Aorta (tissue), 5 donors: ENCODE measurements around the gene CALCR. TPM values are rescaled to one million over a fixed set of nuclear protein-coding genes. Genes with fewer than 3 reads are reported as not detected.

Source experiments
- ATAC-seq: fragments of 200-7000 bp; cut with Tn5 transposase; one replicate; pipeline ENCODE4 v1.9.1; 2022; ENCODE audit warnings: moderate library complexity; ENCODE audit not compliant: low FRiP score
- DNase-seq, 2 donors: peaks; one replicate each; pipeline ENCODE4 v3.0.0-alpha.2; 2020
- H3K27ac ChIP-seq, 2 donors: one replicate each; pipeline ENCODE4 v1.5.1; 2013; ENCODE audit warnings: low read length in 2 of 2, mild to moderate bottlenecking in 2 of 2, moderate library complexity in 2 of 2, control low read depth in 1 of 2, inconsistent platforms in 1 of 2, low read depth in 1 of 2
- H3K27me3 ChIP-seq, 2 donors: one replicate each; pipeline ENCODE4 v1.6.1; 2013; ENCODE audit warnings: control low read depth in 1 of 2, low read length in 1 of 2, mild to moderate bottlenecking in 1 of 2, moderate library complexity in 1 of 2; ENCODE audit not compliant: insufficient read depth in 2 of 2, control insufficient read depth in 1 of 2
- H3K36me3 ChIP-seq, 2 donors: one replicate each; pipeline ENCODE4 v1.6.1; 2013; ENCODE audit warnings: control low read depth in 1 of 2, low read length in 1 of 2, mild to moderate bottlenecking in 1 of 2; ENCODE audit not compliant: insufficient read depth in 2 of 2, control insufficient read depth in 1 of 2
- H3K4me1 ChIP-seq, 2 donors: one replicate each; pipeline ENCODE4 v1.6.1; 2013; ENCODE audit warnings: low read length in 2 of 2, control low read depth in 1 of 2, mild to moderate bottlenecking in 1 of 2, moderate library complexity in 1 of 2; ENCODE audit not compliant: insufficient read depth in 2 of 2, control insufficient read depth in 1 of 2
- H3K4me3 ChIP-seq, 2 donors: one replicate each; pipeline ENCODE4 v1.5.1; 2013; ENCODE audit warnings: low read length in 2 of 2, control low read depth in 1 of 2, mild to moderate bottlenecking in 1 of 2
- H3K9me3 ChIP-seq: one replicate; pipeline ENCODE4 v1.6.1; 2013; ENCODE audit warnings: mild to moderate bottlenecking, low read length; ENCODE audit not compliant: control insufficient read depth
- WGBS, 2 donors: extraction: QIAGEN DNeasy Blood & Tissue Kit; methylation state at CpG; one replicate each; pipeline ENCODE4 v1.1.7; 2013; 5-methylcytosine and 5-hydroxymethylcytosine counted together
- intact Hi-C, 2 donors: fragments of 100-400 bp; cut with DNase I; formaldehyde crosslinking; loops; one replicate each; pipeline versions ENCODE4 v1.14.2 to v1.15.0; 2022
- polyA plus RNA-seq, 2 donors: library from polyadenylated mRNA; stranded (reverse); fragments of 200-250 nt; gene quantifications; one replicate each; pipeline ENCODE4 v1.2.3, GENCODE V29; 2013
- total RNA-seq, 2 donors: library from RNA; stranded (reverse); fragmentation: NEBNext Ultra II Directional; extraction: Animal tissue kit (Norgen Biotek cat#: 25700); gene quantifications; one replicate each; pipeline ENCODE4 v1.2.1, GENCODE V29; 2021
- donor health status: healthy with polysubstance abuse.
- donor health status: Bipolar disorder and iron deficiency.
- donor health status: DM: no; HTN: no; CAD: no.
- donor health status: DM: no; HTN: no; CAD: no.
- donor health status: DM: yes; HTN: yes; CAD: no.

CALCR gene
- total and polyA plus RNA-seq, 4 donors = 0.10 to 0.88 (median 0.27) TPM; not detected in 1

- Histone ChIP-seq H3K27ac (no peak overlapping the region), H3K36me3 (no peaks in the 10 kb centered on the region), H3K9me3 (no peaks in the 10 kb centered on the region), H3K27me3 (no peaks in the 10 kb centered on the region), H3K4me1 (no peaks in the 10 kb centered on the region), H3K4me3 (no peak overlapping the region)
- ATAC-seq (no peak), DNase-seq (no peak)
- intact Hi-C loops = no loop called here
Observed at GRCh38 chr7:93566876-93567275, 7.6 kb downstream of the CALCR start.

GRCh38 chr7:93563584-93563983 lies 10.9 kb downstream of the CALCR start:
- H3K9me3 ChIP-seq = no peaks in the 10 kb centered on the region
- ATAC-seq = no peak
- intact Hi-C loops = no loop called here
- WGBS, 2 donors = 73 to 75% methylated on average over 6 of the region's 6 CpGs
- H3K4me3 ChIP-seq = no peak overlapping the region
- no peaks in the 10 kb centered on the region for H3K27me3 ChIP-seq
- no peaks in the 10 kb centered on the region for H3K36me3 ChIP-seq
- H3K27ac ChIP-seq = no peak overlapping the region
- DNase-seq = no peak
- no peaks in the 10 kb centered on the region for H3K4me1 ChIP-seq

GRCh38 chr7:93562936-93563335 lies 11.6 kb downstream of the CALCR start:
- WGBS, 2 donors = 61 to 68% methylated on average over 2 of the region's 2 CpGs

GRCh38 chr7:93562106-93562505 lies 12.4 kb downstream of the CALCR start:
- no peak for DNase-seq
- Histone ChIP-seq H3K4me1 (no peaks in the 10 kb centered on the region), H3K36me3 (no peaks in the 10 kb centered on the region), H3K27ac (no peak overlapping the region), H3K9me3 (no peaks in the 10 kb centered on the region), H3K27me3 (no peaks in the 10 kb centered on the region), H3K4me3 (no peak overlapping the region)
- ATAC-seq = no peak
- intact Hi-C loops = no loop called here
- 69 to 71% methylated on average over 2 of the region's 2 CpGs for WGBS, 2 donors

More at GRCh38 chr7:93562936-93563335, 11.6 kb downstream of the CALCR start:
- Histone ChIP-seq H3K27me3 (no peaks in the 10 kb centered on the region), H3K4me1 (no peaks in the 10 kb centered on the region), H3K9me3 (no peaks in the 10 kb centered on the region), H3K27ac (no peak overlapping the region), H3K4me3 (no peak overlapping the region), H3K36me3 (no peaks in the 10 kb centered on the region)
- ATAC-seq = no peak
- no peak for DNase-seq
- intact Hi-C loops = no loop called here

GRCh38 chr7:93559639-93560491 lies 14.7 kb downstream of the CALCR start:
- Histone ChIP-seq H3K4me1 (no peaks in the 10 kb centered on the region), H3K9me3 (no peaks in the 10 kb centered on the region), H3K36me3 (no peaks in the 10 kb centered on the region), H3K27ac (no peak overlapping the region), H3K4me3 (no peak overlapping the region), H3K27me3 (no peaks in the 10 kb centered on the region)
- WGBS, 2 donors = 68 to 75% methylated on average over 3 of the region's 3 CpGs
- intact Hi-C loops = no loop called here
- ATAC-seq (no peak), DNase-seq (no peak)

GRCh38 chr7:93558705-93559614 lies 15.6 kb downstream of the CALCR start:
- H3K4me3 ChIP-seq = no peak overlapping the region
- H3K4me1 ChIP-seq = no peaks in the 10 kb centered on the region
- no peaks in the 10 kb centered on the region for H3K9me3 ChIP-seq
- intact Hi-C loops = no loop called here
- no peaks in the 10 kb centered on the region for H3K27me3 ChIP-seq
- ATAC-seq = no peak
- no peak overlapping the region for H3K27ac ChIP-seq
- DNase-seq = no peak
- WGBS, 2 donors = 28 to 32% methylated on average over 3 of the region's 3 CpGs
- no peaks in the 10 kb centered on the region for H3K36me3 ChIP-seq

GRCh38 chr7:93551931-93552330 lies 22.6 kb downstream of the CALCR start:
- intact Hi-C loops = no loop called here
- H3K27ac ChIP-seq = no peak overlapping the region
- ATAC-seq (no peak), DNase-seq (no peak)
- 66 to 69% methylated on average over 2 of the region's 2 CpGs for WGBS, 2 donors
- H3K27me3 ChIP-seq = no peaks in the 10 kb centered on the region
- no peaks in the 10 kb centered on the region for H3K36me3 ChIP-seq
- no peaks in the 10 kb centered on the region for H3K4me1 ChIP-seq
- no peak overlapping the region for H3K4me3 ChIP-seq
- H3K9me3 ChIP-seq = no peaks in the 10 kb centered on the region

GRCh38 chr7:93551063-93551895 lies 23.2 kb downstream of the CALCR start:
- DNase-seq = no peak
- intact Hi-C loops = no loop called here
- 10 to 12% methylated on average over 6 of the region's 6 CpGs for WGBS, 2 donors

More at GRCh38 chr7:93551063-93551895, 23.2 kb downstream of the CALCR start:
- Histone ChIP-seq H3K27ac (no peak overlapping the region), H3K27me3 (no peaks in the 10 kb centered on the region), H3K9me3 (no peaks in the 10 kb centered on the region), H3K4me1 (no peaks in the 10 kb centered on the region), H3K4me3 (no peak overlapping the region), H3K36me3 (no peaks in the 10 kb centered on the region)
- no peak for ATAC-seq
